ENCODE data around the gene LRRC8D. TPM values are rescaled to one million over a fixed set of nuclear protein-coding genes. Genes with fewer than 3 reads are reported as not detected.

LRRC8D gene
- total and polyA plus RNA-seq, 2 experiments from 2014 or later: 10.1 to 13.8 TPM

GRCh38 chr1:89950703-89951102 is 129.9 kb downstream of the LRRC8D start:
- H3K27ac ChIP-seq: no peak overlapping the region
- no peaks in the 10 kb centered on the region for H3K4me1 ChIP-seq (ENCODE audit: low read depth)

DNA sequence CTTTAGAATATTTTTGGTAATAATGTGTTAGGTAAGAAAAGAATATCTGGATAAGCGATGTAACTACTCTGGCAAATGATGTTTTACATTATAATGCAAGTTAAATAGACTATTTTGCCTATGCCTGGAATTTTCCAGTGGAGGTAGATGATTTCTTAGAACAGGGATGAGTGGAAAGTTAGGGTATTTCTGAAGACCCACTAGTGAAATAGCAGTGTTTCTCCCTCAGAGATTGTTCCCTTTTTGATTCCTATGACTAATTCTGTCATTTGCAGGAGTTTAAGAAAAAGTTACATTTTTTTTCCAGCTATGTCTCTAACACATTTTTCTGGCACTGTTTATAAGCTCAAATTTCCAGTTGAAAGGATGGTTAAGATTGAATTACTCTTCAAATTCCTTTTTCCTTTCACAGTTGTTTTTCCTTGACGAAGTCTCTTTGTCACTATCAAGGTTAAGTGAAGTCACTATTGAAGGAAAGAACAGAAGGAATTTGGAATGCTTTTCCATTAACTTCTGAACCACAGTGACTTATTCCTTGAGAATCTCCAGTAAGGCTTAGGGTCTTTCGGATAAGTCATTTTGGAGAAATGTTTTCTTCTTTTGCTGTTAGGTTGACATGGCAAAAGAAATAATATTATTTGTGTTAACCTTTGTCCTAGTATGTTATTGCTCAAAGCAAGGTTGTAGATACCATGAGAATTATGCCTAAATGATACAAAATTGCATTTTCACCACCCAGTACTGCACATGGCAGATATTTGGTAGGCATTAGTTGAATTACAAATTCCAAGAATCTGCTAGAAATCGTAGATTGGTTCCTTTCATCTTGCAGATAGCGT is 131.2 kb downstream of the LRRC8D start:
- no peak overlapping the region for H3K4me3 ChIP-seq
- TF ChIP-seq CTCF (IDR thresholded peaks at IDR 0.05; ENCODE audit: low read depth, low read length): no peak
- no peaks in the 10 kb centered on the region for H3K4me1 ChIP-seq (ENCODE audit: low read depth)
- no peak overlapping the region for H3K27ac ChIP-seq
- no peaks in the 10 kb centered on the region for H3K9me3 ChIP-seq (ENCODE audit: low read depth)
- H3K36me3 ChIP-seq: no peaks in the 10 kb centered on the region
- peak in 1 of 2 donors; percentile 27 for DNase-seq (ENCODE audit: low read depth in 1 of 2, low spot score in 1 of 2)
- H3K27me3 ChIP-seq: no peaks in the 10 kb centered on the region

More at GRCh38 chr1:89950703-89951102, 129.9 kb downstream of the LRRC8D start:
- Histone ChIP-seq H3K9me3 (ENCODE audit: low read depth) (no peaks in the 10 kb centered on the region), H3K27me3 (no peaks in the 10 kb centered on the region), H3K4me3 (no peak overlapping the region), H3K36me3 (no peaks in the 10 kb centered on the region)
- DNase-seq (ENCODE audit: low read depth in 1 of 2, low spot score in 1 of 2): no peak
- no peak for TF ChIP-seq CTCF (IDR thresholded peaks at IDR 0.05; ENCODE audit: low read depth, low read length)

- Histone ChIP-seq H3K4me3 (no peak overlapping the region), H3K4me1 (ENCODE audit: low read depth) (no peaks in the 10 kb centered on the region), H3K9me3 (ENCODE audit: low read depth) (no peaks in the 10 kb centered on the region), H3K36me3 (no peaks in the 10 kb centered on the region), H3K27me3 (no peaks in the 10 kb centered on the region), H3K27ac (no peak overlapping the region)
- DNase-seq (ENCODE audit: low read depth in 1 of 2, low spot score in 1 of 2): no peak
- TF ChIP-seq CTCF (IDR thresholded peaks at IDR 0.05; ENCODE audit: low read depth, low read length): no peak
Measured at GRCh38 chr1:89952605-89953130, 131.8 kb downstream of the LRRC8D start.

DNA sequence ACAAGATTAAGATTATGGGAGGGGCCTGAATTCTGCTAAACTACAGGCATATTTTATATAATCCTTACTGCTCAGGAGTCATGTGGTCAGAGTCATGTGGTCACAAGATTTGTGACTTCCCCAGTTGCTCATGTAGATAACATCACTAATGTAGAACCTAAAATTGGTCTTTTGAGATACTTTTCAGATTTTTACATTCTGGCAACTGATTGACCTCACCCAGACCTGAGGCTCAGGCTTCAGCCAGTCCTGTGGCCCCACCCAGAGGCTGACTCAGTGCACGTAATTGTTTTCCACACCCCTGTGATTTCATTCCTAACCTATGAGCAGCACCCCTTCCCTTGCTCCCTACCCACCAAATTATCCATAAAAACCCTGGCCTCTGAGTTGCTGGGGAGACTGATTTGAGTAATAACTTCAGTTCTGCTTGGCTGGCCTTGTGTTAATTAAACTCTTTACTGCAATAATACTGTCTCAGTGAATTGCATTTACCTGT is 132.3 kb downstream of the LRRC8D start:
- no peak for TF ChIP-seq CTCF (IDR thresholded peaks at IDR 0.05; ENCODE audit: low read depth, low read length)
- no peaks in the 10 kb centered on the region for H3K36me3 ChIP-seq
- H3K27me3 ChIP-seq: no peaks in the 10 kb centered on the region

DNA sequence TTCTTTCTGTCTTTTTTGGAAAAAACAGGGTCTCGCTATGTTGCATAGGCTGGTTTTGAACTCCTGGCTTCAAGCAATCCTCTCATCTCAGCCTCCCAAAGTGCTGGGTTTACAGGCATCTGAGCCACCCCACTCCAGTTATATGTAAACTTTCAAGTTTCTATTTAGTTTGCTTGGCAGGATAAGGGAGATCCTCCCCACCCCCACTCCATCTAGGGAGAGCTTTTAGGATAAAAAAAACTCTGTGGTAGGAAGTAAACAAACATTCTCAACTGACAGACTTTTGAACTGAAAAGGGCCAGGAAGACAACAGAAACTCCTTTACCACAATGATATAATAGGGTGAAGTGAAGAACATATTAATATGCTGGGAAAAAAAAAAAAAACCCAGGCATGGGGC is 133.1 kb downstream of the LRRC8D start:
- no peak for TF ChIP-seq CTCF (IDR thresholded peaks at IDR 0.05; ENCODE audit: low read depth, low read length)
- Histone ChIP-seq H3K27ac (no peak overlapping the region), H3K27me3 (no peaks in the 10 kb centered on the region), H3K4me3 (no peak overlapping the region), H3K9me3 (ENCODE audit: low read depth) (no peaks in the 10 kb centered on the region), H3K36me3 (no peaks in the 10 kb centered on the region), H3K4me1 (ENCODE audit: low read depth) (no peaks in the 10 kb centered on the region)
- DNase-seq (ENCODE audit: low read depth in 1 of 2, low spot score in 1 of 2): no peak

More for the DNA sequence above, 132.3 kb downstream of the LRRC8D start:
- peak; percentile 8 to 56 for DNase-seq (ENCODE audit: low read depth in 1 of 2, low spot score in 1 of 2)
- Histone ChIP-seq H3K4me3 (no peak overlapping the region), H3K9me3 (ENCODE audit: low read depth) (no peaks in the 10 kb centered on the region), H3K27ac (no peak overlapping the region), H3K4me1 (ENCODE audit: low read depth) (no peaks in the 10 kb centered on the region)

All from cardiac muscle cell (in vitro differentiated cells and primary cell).